HG03439 (cell line): ENCODE measurements around the gene AKAP10.
"Not testable (repeated sequence)": the region's sequence is repeated elsewhere in the genome, so short reads cannot be mapped to it uniquely, and the experiment has no call there.

Experiments
- ATAC-seq: cut with Tn5 transposase; IDR thresholded peaks from one replicate; pipeline ENCODE4 v1.9.1; 2021; ENCODE audit warnings: mild to moderate bottlenecking, moderate library complexity; ENCODE audit not compliant: unreplicated experiment

AKAP10 gene, protein sequence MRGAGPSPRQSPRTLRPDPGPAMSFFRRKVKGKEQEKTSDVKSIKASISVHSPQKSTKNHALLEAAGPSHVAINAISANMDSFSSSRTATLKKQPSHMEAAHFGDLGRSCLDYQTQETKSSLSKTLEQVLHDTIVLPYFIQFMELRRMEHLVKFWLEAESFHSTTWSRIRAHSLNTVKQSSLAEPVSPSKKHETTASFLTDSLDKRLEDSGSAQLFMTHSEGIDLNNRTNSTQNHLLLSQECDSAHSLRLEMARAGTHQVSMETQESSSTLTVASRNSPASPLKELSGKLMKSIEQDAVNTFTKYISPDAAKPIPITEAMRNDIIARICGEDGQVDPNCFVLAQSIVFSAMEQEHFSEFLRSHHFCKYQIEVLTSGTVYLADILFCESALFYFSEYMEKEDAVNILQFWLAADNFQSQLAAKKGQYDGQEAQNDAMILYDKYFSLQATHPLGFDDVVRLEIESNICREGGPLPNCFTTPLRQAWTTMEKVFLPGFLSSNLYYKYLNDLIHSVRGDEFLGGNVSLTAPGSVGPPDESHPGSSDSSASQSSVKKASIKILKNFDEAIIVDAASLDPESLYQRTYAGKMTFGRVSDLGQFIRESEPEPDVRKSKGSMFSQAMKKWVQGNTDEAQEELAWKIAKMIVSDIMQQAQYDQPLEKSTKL

DNA sequence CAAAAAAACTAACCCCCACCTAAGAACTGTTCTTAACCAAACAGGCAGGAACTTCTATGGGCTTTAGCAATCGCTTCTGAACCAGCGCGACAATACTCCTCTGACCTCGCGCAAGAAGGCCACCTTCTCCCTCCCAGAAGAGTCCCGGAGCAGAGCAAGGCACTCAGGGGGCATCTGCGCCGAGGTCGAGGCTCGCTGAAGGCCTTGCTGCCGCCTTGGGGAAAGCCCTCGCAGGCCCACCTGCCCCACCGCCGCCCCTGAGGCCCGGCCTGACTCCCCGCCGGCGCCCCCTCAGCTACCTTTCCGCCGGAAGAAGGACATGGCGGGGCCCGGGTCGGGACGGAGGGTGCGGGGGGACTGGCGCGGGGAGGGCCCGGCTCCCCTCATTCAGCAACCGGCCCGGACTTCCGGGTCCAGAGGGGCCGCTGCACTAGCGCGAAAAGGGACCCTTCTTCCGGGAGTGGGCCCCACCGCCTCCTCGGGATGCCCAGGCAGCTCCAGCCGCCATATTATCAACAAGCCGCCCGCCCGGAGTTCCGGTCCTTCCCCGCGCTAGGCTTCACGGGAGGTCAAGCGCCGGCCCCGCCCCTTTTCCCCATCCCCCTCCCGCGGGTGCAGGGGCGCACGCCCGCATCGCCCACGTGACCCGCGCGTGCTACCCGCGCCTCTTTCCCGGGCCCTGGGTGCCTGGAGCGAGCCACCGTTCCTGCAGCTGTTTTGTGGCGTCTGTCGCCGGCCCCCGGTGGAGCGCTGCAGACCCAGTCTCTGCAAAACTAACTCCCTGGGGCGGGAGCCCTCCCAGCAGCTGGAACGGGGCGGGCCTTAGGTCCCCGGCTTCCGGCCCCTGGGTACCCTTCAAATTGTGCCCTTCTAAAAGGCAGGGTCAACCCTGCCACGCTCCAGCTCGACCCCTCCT is at the start of gene AKAP10:
Gene AKAP10 (minus strand): TSS at position 536 of the 916 bp plus-strand sequence. CDS start 149 bp downstream, at position 387.
- peak; percentile 80 for ATAC-seq

DNA sequence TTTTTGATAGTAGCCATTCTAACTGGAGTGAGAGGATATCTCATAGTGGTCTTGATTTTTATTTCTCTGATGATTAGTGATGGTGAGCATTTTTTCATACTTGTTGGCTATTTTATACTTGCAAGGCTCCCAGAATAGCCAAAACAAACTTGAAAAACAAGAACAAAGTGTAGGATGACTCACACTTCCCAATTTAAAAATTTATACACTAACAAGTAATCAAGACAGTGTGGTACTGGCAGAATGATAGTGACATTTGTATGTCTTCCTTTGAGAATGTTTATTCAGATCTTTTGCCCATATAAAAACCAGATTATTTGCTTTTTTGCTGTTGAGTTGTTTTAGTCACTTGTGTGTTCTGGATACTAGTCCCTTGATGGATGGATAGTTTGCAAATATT is 49.3 kb upstream of the AKAP10 start:
- no peak for ATAC-seq

- ATAC-seq: no peak
Observed at GRCh38 chr17:20022701-20023100, 45.1 kb upstream of the AKAP10 start.

DNA sequence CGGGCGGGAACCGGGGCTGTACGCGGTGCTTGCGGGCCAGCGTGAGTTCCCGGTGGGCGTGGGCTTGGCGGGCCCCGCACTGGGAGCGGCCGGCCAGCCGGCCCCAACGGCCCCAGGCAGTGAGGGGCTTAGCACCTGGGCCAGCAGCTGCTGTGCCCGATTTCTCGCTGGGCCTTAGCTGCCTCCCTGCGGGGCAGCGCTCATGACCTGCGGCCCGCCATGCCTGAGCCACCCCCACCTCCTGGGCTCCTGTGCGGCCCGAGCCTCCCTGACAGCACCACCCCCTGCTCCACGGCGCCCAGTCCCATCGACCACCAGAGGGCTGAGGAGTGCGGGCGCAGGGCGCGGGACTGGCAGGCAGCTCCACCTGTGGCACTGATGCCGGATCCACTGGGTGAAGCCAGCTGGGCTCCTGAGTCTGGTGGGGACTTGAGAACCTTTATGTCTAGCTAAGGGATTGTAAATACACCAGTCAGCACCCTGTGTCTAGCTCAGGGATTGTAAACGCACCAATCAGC is 38.9 kb upstream of the AKAP10 start:
- ATAC-seq: not testable (repeated sequence)

DNA sequence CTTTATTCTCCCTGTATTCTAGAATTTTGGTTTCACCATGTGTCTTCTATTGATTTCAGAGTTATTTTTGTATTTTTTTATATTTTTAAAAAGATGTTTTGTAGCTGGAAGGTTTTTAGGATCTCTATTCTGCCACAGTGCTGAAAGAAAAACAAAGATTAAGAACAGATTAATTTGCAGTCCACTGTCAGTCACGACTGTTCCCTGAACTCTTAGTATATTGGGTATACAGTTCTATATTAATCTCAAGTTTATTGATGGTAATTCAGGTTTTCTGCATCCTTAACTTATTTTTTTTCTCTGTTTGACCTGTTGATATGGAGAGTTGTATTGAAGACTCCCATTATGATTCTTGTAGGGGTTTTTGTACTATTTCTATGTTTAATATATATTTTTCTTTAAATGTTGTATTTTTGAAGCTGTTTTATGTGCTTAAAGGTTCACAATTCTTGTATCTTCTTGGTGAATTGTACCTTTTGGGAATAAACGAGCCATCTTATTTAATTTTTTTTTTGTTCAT is 34.4 kb upstream of the AKAP10 start:
- ATAC-seq: no peak

DNA sequence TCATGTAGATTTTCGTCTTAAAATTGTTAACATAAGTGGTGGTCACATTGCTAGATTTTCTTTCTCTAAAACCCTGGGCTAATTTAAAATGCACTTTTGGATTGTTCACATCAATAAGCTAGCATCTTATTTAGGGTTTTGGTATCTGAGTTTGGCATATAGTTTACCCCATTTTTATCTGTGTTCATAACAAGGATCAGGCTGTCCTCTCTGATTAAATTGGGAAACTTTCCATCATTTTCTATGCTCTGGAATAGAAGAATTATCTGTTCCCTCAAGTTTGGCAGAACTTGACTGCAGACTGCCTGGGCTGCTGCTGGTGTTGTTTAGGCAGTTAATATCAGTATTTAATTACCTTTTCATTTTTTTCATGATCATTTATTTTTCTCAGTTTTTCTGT is 33.3 kb upstream of the AKAP10 start:
- no peak for ATAC-seq

GRCh38 chr17:20010099-20010863 is 32.7 kb upstream of the AKAP10 start:
- no peak for ATAC-seq

DNA sequence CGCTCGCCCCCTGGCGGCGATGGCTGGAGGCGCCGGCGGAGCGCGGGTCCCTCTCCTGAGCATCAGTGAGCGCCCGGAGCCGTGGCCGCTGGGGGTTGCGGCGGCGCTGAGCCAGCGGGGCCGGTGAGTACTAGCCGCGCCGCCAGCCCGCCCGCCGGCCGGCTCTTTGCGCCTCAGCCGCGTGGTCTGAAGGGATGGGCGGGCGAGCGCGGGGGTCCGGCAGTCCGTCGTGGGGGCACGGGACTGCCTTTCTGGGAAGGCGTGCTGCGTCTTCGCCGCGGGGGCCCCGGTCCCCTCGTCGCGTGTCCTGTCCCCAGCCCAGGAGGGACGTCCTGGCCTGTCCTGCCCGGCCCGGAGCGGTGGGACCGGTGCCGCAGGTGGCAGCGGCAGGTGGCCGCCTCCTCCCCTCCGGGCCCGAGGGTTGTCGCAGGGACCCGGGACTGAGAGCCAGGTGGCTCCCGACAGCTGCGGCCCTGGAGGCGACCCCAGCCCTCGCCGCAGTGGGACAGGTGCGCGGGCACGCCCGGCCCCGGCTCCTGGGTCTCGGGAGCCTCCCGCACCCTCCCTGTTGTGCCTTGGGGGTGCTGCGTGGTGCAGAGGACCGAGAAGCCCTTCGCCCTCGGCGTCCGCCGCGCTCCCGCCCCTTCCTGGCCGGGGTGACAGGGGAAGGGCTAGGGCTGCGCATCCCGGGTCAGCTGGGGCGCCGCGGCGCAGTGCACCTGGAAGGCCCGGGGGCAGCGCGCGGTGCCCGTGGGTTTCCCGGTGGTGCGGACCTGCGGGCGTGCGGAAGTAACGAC is 31.9 kb upstream of the AKAP10 start, which contains the start of gene SPECC1:
Gene SPECC1 (plus strand): TSS at position 58 of the 797 bp plus-strand sequence. CDS start 87,293 bp downstream, outside the sequence.
- ATAC-seq: peak; percentile 90

GRCh38 chr17:20009052-20009301 is 31.3 kb upstream of the AKAP10 start:
- ATAC-seq: no peak

GRCh38 chr17:20008242-20009051 is 30.8 kb upstream of the AKAP10 start:
- ATAC-seq: peak; percentile 5

GRCh38 chr17:19996502-19996901 is 18.9 kb upstream of the AKAP10 start:
- no peak for ATAC-seq

DNA sequence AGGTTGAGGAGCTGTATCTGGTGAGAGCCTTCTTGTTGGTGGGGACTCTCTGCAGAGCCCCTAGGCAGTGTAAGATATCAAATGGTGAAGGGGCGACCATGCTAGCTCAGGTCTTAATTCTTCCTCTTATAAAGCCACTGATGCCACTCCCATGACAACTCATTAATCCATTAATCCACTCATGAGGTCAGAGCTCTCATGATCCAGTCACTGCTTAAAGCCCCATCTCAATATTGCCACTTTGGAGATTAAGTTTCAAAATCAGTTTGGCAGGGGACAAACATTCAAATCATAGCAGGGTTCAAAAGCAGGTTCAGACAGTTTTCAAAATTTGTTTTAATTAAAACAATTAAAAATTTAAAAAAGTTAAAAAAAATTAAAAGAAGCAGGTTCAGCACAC is 18.5 kb upstream of the AKAP10 start:
- no peak for ATAC-seq

GRCh38 chr17:19992803-19993713 is 15.4 kb upstream of the AKAP10 start:
- ATAC-seq: peak; percentile 93

GRCh38 chr17:19991252-19991885 is 13.7 kb upstream of the AKAP10 start:
- no peak for ATAC-seq

DNA sequence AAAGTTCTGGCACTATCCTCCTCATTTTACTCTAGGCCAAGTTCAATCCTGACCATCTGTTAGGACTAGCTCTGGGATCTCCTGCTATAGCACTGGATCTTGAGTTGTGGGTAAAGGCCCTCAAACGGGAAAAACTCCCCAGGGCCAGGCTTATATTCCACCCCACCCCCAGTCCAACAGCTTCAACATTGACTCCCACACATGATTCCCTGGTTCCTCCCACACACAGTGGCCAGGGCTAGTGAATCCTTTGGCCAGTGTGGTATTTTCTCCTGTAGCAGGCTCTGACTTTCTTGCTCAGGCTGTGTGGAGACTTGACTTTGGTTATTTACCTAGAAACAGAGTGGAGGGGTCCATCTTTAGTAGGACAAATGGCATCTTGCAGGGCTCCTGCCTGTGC is 10.3 kb upstream of the AKAP10 start:
- ATAC-seq: no peak

DNA sequence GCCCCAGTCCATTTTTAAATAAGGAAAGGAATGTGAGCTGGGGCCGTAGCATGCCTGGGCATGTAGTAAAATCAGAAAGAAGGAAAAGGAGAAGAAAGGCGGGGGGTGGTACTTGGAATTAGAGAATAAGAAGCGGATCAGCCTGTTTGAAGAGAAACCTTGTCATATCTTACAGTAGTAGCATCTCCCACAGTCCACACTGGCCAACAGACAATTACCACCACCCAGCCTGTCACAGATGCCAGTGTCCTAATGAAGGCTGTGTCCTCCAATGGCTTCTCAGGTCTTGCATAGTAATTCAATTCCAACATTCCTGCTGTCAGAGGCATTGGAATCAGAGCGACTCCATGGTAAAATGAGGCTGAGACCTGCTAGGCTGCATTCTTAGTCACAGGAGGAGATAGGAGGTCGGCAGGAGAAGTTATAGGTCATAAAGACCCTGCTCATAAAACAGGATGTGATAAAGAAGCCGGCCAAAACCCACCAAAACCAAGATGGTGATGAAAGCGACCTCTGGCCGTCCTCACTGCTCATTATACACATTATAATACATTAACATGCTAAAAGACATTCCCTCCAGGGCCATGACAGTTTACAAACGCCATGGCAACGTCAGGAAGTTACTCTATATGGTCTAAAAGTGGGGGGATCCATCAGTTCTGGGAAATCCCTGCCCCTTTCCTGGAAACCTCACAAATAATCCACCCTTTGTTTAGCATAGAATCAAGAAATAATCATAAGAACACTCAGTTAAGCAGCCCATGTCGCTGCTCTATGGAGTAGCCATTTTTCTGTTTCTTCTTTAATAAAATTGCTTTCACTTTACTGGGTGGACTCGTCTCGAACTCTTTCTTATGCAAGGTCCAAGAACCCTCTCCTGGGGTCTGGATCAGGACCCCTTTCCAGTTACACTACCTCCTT is 9.6 kb upstream of the AKAP10 start:
- ATAC-seq: no peak
